Eye (tissue), 1 donor: Measurements from ENCODE around the gene PPP2R5C.
A peak's percentile ranks its signal among the peaks of the same experiment; 100 is the strongest.

Experiments
- DNase-seq: peaks from one replicate; pipeline ENCODE4 v3.0.0-alpha.2; 2015

PPP2R5C gene

DNA sequence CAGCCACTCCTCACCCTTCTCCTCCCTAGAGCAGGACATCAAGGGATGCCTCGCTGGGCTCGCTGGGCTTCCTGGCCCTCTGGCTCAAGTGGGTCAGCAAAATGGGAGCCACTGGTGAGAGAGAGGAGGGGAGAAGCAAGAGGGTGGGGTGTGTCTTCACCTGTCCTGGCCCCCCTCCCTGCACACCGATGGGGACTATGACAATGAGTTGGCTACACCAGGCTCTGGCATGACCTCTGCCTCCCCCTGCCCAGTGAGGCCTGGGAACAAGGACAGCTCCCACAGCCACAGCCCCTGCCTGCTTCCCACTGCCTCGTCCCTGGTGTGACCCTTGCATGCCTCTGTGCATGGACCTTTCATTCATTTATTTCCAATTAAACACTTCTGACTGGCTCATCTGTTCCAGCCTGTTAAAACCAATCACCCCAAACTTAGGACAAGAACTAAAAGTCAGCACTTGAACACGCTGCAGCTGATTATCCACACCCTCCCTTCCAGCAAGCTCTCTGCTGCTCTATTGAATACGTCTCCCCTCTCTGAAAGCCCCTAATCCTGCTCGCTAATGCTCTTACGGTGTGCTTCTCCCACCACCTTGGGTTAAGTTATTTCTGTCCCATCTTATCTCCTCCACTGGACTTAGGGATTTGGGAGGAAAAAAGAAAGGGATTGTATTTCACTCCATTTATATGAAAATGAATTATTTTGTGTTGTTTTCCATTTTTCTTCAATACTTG is 5.8 kb upstream of the PPP2R5C start:
- DNase-seq, result peak; percentile 18

DNA sequence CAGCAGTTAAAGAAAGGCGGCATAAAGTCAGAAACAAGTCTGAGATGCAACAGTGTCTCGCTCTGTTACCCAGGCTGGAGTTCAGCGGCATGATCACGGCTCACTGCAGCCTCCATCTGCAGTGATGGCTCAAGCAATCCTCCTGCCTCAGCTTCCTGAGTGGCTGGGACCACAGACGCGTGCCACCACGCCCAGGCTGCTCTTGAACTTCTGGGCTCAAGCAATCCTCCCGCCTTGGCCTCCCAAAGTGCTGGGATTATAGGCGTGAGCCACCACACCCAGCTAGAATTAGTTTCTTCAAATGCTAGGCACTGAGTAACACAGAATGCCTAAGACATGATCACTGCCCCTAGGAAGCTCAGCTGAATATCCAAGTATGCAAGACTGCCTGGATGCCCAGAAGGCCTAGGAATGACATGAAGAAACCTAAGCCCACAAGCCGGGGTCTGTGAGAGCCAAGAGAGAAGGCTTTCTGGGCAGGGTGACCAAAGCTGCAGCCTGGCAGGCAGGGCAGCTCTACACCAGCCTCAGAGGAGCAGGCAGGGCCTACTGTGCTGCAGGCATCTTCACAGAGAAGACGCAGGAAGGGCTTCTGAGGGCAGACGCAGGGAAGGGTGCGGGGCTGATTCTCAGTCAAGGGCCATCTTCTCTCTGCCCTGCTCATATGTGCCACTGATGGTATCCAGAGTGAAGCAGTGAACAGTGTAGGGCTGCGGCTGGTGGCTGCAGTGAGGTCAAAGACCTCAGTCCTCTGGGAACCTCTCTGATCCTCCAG is 4.3 kb upstream of the PPP2R5C start:
- DNase-seq, result no peak

DNA sequence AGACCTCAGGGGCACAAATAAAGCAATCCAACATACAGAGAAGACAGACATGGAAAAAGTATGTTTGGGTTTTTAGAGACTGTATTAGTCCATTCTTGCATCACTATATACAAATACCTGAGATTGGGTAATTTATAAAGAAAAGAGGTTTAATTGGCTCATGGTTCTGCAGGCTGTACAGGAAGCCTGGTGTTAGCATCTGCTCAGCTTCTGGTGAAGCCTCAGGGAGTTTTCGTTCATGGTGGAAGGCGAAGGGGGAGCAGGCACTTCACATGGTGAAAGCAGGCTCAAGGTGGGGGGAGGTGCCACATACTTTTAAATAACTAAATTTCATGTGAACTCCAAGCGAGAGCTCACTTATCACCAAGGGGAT is 3.7 kb upstream of the PPP2R5C start:
- DNase-seq, result no peak

DNA sequence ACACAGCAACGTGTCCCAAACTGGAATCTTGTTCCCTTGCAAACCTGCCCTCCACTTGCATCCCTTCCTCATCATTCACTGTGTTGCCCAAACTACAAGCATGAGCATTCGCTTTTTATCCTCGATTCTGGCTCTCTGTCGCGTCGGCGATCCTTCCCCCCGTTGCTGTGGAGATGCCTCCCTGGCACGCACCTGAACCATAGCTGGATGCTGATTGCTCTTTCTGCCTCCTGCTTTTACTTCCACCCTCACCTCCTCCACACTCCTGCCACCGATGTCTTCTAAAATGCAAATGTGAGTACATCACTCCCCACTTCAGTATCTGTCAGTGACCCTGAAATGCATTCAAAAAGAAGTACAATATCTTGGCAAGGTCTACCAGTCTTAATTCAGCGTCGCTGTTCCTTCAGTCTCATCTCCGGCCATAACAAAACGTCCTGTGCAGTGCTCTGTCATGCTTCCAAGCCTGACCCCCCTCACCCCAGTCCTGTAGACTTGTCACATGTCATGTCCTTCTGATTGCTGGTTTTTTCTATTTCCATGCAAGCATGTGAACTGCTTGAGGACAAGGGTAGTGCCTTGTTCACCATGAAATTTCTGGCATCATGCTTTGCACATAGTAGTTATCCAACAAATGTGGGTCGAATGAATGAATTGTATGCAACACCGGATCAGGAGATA is 2.5 kb upstream of the PPP2R5C start:
- no peak for DNase-seq

DNA sequence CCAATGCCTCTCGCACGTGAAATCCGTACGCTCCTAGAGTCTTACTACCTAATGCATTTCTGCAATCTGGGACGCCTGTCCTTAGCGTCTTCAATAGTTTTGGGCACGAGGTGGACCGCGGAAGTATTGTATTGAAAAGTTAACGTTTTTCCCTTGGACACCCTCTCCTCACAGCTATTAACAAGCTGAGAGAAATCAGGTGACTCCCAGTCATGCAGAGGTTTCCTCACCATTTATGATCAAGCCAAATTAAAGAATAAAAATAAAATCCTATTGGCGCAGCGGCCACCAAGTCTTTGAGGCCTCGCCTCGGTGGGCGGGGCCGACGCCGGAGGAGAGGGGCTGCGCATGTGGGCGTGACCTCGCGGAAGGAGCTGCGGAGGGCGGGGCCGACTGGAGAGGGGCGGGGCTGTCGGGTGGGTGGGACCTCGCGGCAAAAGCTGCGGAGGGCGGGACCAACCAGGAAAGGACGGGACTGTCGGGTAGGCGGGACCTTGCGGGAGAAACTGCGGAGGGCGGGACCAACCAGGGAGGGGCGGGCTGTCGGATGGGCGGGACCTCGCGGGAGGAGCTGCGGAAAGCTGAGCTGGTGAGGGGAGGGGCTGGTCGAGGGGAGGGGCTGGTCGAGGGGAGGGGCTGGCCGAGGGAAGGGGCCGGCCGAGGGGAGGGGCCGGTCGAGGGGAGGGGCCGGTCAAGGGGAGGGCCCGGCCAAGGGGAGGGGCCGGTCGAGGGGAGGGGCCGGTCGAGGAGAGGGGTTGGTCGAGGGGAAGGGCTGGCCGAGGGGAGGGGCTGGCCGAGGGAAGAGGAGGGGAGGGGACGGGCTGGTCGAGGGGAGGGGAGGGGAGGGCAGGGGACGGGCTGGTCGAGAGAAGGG is 1.1 kb upstream of the PPP2R5C start:
- DNase-seq, result peak; percentile 98

DNA sequence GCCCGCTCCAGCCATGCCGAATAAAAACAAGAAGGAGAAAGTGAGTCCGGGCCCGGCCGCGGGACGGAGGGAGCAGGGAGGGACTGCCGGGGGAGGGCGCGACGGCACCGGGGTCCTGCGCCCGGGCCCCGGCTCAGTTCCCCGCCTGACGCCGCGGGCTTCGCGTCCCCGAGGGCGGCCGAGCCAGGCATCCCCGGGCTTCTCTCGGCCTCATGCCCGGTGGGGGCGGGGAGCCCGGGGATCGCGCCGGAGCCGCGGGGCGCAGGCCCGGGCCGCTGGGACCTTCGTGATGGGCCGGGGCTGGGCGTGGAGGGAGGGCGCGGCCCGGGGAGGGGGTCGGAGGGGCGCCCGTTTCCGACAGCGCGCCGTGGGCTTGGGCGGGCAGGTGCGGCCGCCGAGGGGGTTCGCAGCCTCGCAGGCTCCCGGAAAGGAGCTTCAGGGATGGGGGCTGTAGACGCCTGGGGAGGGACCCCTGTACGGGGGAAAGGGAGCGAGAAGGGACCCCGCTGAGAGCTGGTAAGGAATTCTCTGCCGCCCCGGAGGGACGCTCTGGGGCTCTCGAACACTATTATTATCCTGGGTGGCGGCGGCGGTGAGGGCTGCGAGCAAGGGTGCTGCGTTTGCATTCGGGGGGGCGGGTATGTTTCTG is 496 bp downstream of the PPP2R5C start:
- DNase-seq, result peak; percentile 70

DNA sequence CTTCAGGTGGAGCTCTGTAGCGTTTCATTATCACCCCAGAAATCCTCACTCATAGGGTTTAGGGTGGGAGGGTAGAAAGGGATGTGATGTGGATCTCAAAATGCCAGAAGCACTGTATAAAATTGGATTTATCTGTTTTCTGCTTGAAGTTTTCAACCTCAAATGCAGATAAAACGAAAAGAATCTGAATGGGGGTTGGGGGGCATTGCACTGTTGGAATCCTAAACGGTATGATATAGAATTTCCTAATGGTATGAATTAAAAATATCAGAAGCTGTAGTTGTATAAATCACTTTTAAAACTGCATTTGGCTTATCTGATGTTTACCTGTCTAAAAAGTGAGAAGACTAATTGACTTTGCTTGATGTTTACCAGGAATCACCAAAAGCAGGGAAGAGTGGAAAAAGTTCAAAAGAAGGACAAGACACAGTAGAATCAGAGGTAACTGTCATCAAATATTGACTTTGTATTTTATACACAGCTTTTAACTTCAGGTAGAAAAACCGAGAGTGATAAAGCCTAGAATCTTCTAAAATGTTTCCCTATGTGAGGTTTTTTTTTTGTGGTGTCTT is 1.1 kb downstream of the PPP2R5C start:
- peak; percentile 18 for DNase-seq

DNA sequence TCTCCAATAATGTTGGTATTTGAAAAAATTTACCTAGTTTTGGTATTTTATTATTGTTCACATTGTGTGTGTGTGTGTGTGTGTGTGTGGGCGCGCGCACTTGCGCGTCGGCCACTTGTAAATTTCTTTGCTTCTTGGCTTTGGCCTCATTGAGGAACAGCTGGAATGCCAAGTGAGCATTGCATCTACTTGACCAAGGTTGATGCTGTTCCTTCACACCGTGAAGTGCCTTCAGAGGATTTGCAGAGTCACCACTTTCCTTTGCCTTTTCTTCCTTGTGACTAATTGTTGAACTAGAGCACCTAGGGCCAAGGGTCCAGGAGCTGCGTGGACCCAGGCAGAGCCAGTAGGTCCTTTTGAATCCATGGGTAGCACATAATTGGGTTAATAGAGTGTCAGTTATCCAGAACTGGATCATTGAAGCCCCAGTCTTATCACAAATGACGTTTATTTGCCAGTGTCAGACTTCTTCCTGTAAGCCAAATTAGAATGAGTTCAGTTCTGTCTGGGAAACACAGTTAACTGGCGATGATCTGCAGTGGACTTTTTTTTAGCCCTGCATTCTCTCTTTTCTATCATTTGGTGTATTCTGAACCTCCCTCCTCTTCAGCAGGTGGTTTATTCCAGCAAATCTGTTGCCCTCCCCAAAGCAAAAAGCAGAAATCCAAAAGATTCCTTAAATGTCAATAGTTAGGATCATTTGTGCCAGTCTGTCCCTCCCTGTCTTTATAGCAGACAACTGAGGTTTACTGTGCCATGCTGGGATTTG is 2.6 kb downstream of the PPP2R5C start:
- no peak for DNase-seq

DNA sequence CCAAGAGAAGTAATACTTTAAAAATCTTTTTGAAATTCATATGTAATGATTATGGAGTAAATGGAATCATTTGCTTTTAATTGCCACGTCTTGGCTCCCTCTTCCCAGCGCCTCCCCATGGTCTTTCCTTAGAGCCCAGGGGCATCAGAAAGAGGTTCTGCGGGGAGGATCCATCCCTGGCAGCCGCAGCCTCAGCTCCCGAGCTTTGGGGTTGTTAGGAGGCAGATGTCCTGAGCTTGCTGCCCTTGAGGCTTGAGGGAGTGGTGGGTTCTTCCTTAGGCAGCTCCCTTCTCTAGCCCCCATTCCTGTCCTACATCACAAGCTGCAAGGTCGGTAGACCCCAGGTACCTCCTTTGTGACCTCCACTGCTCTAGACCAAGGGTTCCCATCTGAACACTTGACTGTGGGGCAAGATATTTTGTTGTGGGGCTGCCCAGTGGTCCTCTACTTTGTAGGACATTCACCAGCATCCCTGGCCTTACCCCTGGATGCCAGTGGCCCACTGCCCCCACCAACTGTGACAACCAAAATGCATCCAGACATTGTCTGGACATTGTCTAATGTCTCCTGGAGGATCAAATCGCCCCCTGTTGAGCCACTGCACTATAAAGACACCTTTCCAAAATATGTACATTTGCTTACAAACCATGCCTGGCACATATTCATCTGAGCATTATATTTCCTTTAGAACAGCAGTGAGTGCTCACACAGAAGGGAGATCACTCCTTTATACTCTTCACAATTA is 6.3 kb downstream of the PPP2R5C start:
- no peak for DNase-seq

DNA sequence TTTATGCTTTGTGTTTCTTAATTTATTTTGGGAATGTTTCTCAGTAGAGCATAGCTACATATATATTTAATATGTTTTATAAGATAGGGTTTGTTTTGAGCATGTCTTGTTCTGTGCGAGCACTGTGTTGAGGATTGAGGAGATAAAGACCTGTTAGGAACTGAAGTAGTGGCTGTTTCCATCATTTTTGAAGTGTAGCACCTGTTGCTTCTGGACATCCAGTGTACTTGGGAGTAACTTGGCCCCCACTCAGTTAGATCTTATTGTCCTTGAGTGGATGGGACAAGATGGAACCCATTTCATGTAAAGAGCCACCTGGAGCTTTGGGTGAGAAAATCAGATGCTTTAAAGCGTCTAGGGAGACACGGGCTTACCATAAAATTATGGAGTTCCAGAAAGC is 8.7 kb downstream of the PPP2R5C start:
- no peak for DNase-seq

DNA sequence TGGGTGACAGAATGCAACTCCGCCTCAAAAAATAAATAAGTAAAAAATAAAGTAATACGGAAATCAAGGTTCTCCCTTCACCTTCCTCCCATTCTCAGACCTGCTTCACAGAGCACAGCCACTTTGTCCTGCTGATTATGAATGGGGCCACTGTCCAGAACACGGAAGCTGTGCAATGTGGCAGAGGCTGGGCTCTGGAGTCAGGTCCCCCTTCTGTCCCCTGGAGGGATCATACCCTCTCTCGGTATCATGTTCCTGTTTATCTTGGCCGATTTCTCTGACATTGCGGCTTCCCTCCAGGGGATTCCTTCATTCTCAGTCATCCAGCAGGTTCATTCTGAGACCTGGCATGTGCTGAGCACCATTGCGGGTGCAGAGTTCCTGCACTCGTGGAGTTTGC is 11.3 kb downstream of the PPP2R5C start:
- DNase-seq, result no peak

DNA sequence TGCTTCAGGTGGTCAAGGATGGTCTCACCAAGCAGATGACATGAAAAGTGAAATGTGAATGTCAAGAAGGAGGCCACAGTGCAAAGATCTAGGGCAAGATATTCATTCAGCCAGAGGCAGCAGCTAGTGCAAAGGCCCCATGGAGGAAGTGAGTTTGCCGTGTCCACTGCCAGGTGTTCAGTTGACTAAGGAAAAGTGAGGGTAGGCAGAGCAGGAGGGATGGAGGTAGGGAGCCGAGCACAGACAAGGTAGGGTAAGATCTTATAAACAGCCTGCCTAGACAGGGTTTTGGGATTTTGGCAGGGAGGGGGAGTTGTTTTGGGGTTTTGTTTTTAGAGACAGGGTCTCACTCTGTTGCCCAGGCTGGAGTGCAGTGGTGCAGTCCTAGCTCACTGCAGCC is 11.9 kb downstream of the PPP2R5C start:
- no peak for DNase-seq

DNA sequence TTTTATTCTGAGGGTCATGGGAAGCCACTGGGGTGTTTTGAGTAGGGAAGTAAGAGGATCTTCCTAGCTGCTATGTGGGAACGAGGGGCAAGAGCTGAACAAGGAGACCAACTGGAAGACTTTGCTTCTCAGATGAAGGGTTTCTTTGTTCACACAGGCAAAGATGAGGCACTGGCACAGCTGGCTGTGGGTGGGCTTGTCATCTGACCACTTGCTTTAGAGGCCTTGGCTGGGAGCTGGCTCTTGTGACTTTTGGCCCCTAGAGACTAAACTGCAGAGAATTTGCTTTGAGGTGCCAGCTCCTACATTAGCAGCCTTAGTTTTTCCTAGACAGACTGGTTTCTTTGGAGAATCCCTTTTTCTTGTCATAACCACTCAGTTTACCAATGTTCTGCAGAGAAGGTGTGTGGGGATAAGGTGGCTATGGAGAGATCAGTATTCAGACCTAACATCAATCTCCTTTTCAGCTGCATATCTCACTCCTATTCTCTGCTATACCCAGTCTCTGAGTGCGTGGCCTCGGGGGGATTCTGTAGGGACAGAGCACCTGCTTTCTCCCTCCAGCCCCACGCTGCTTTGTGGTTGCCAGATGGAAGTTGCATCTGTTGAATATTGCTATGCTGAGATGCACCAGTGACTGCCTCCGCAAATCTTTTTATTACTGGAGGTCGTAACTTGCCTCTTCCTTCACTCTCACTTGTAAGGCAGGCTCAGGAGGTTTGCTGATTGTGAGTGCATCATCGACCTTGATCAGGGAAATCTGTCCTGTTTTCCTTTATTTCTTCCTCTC is 12.7 kb downstream of the PPP2R5C start:
- peak; percentile 56 for DNase-seq

DNA sequence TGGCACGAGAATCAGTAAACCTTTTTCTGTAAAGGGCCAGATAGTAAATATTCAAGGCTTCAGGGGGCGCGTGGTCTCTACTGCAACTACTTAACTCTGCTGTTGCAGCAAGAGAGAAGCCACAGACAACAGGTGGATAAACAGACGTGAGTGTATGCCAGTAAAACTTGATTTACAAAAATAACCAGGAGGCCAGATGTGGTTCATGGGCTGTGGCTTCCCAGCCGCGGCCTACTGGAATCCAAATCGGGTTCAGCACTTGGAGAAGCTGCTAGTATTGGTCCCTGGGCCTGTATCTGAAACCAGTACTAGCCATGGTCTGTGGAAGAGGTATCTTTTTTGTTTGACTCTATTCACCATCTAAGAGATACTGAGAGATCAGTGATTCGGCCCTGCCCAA is 13.3 kb downstream of the PPP2R5C start:
- no peak for DNase-seq

DNA sequence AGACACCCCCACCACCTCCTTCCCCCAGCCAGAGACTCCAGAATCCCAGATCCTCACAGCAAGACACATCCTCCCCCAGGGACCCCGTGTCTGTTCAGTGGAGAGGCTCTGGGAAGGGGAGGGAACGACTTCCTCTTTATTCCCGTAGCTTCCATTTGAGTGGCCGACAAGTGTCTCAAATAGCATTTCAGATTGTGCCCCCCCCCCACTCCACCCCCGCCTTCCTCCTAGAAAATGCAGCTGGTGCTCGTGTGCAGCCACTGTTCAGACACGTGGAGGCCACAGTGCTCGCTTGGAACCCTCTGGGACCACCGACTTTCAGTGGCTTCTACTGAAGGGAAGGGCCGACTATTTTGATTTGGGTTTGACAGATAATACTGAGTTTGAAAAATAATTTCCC is 14.3 kb downstream of the PPP2R5C start:
- DNase-seq, result no peak

DNA sequence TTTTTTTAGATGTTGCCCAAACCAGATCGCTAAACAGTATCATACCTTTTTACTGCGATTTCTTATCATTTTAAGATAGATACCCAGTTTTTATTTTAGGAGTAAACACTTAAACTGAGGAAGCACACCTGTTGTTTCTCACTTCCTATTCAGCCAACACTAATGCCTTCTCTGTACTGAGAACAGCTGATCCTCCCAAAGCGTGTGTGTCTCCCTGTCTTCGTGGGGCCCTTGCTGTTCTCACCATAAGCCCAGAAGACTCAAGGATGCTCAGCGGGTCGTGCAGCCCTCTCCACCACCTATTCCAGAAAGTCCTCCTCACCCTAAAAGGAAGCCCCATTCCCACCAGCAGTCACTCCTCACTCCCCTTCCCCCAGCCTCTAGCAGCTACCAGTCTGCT is 14.8 kb downstream of the PPP2R5C start:
- DNase-seq, result no peak

DNA sequence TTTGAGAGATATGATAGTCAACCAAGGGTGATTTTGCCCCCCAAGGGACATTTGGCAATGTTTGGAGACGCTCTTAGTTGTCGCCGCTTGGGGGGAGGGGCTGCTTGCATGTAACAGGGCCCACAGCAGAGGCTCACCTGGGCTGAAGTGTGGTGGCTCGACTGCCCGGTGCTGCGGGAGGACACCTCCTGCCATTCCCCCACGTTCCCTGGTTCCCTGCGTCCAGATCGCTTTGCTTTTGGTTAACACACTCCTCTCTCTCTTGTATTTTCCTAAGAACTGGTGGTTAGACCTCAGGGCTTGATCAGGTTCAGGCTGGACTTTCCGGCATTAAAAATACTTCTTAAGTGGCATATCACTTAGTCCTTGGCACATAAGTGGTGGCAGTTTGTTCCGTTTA is 18.9 kb downstream of the PPP2R5C start:
- DNase-seq, result no peak

DNA sequence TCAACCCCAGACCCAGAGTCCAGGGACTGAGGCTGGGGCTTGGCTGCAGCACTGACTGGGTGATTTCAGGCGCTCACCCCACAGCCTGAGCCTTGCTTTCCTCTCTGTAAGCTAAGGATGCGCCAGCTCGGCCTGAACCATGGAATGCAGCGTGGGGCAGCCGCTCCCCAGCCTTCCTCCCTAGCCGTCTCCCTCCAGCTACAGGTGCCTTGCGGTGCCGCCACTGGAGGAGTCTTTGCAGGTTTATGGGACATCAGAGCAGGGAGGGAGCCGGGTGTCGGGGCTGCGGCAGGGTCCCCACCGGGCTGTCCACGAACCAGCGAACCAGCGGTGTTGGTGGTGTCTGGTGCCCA is 19.4 kb downstream of the PPP2R5C start:
- peak; percentile 51 for DNase-seq

DNA sequence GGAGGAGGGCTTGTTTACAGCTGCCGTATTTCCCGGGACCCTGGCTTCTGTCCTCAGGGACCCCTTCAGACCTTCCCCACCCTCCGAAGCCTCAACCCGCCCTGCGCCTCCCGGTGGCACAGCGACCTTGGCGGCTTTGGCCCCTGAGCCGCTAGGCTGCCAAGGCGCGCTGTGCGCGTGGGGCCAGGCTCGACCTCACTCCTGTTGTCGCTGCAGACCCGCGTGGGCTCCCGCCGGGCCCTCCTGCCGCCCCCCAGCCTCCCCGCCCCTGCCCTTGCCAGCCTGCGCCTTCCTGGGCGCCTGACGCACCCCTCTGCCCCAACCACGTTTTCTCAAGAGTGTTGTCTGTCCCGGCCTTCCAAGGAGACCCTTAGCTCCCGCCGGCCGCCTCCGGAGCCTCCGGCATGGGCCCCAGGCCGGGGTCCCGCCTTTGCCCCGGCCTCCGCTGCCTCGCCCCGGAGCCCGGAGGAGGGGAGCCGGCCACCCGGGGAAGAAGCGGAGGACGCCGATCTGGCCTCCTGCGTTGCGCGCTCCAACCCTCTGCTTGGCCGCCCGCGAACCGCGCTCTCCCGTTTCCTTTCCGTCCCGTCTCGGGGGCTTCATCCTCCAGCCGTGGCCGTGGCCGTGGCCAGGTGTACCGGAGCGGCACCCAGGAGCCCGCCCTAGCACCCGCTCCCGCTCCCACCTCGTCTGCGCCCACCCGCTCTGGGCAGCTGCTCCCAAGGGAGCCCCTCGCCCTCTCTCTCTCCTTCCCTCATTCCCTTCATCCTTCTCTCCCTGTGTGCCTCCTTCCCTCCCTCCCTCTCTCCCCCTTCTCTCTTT is 19.9 kb downstream of the PPP2R5C start:
- peak; percentile 54 for DNase-seq
